PFSK-1 (cell line): Measurements from ENCODE around the gene CTNNA1.

Source experiments
- FOXP2 ChIP-seq: optimal IDR thresholded peaks from 2 replicates; pipeline ENCODE3; 2011; ENCODE audit warnings: borderline replicate concordance, control low read depth, inconsistent platforms; ENCODE audit not compliant: insufficient read depth; ENCODE audit errors: extremely low read length, extremely low read depth
- POLR2AphosphoS5 ChIP-seq: IDR thresholded peaks from 2 replicates; pipeline ENCODE4 v1.6.1; 2012; ENCODE audit warnings: low read depth, mild to moderate bottlenecking, control low read depth, low read length, moderate library complexity
- REST ChIP-seq, 2 experiments: IDR thresholded peaks; 2 replicates each; pipeline versions ENCODE4 v1.6.1 to v1.8.0; 2011 to 2012; ENCODE audit warnings: low read depth in 2 of 2, low read length in 2 of 2, control low read depth in 1 of 2, inconsistent platforms in 1 of 2, mild to moderate bottlenecking in 1 of 2, moderate library complexity in 1 of 2; ENCODE audit not compliant: insufficient read depth in 1 of 2
- SIN3A ChIP-seq: IDR thresholded peaks from 2 replicates; pipeline ENCODE4 v1.6.1; 2012; ENCODE audit warnings: mild to moderate bottlenecking, low read length, moderate library complexity, borderline replicate concordance; ENCODE audit not compliant: insufficient read depth
- TAF1 ChIP-seq: IDR thresholded peaks from 2 replicates; pipeline ENCODE4 v1.6.1; 2012; ENCODE audit warnings: low read length, control low read depth, borderline replicate concordance; ENCODE audit not compliant: insufficient read depth

The CTNNA1 gene

GRCh38 chr5:138979684-138980280 is 226.6 kb downstream of the CTNNA1 start:
- TF ChIP-seq REST (IDR thresholded peaks at IDR 0.05; ENCODE audit: insufficient read depth in 1 of 2, low read depth in 2 of 2, low read length in 2 of 2) (no peak), FOXP2 (no peak), TAF1 (no peak), SIN3A (no peak), POLR2AphosphoS5 (no peak)

- no peak for TF ChIP-seq POLR2AphosphoS5
- TF ChIP-seq SIN3A, result no peak
- TF ChIP-seq FOXP2, result no peak
- TF ChIP-seq TAF1, result no peak
- no peak for TF ChIP-seq REST (IDR thresholded peaks at IDR 0.05; ENCODE audit: insufficient read depth in 1 of 2, low read depth in 2 of 2, low read length in 2 of 2)
Observed at GRCh38 chr5:138980441-138980840, 227.2 kb downstream of the CTNNA1 start.

- no peak for TF ChIP-seq REST (IDR thresholded peaks at IDR 0.05; ENCODE audit: insufficient read depth in 1 of 2, low read depth in 2 of 2, low read length in 2 of 2)
- no peak for TF ChIP-seq POLR2AphosphoS5
- no peak for TF ChIP-seq FOXP2
- no peak for TF ChIP-seq SIN3A
- no peak for TF ChIP-seq TAF1
Observed at GRCh38 chr5:138981131-138981530, 227.9 kb downstream of the CTNNA1 start.

- no peak for TF ChIP-seq FOXP2
- TF ChIP-seq POLR2AphosphoS5, result no peak
- TF ChIP-seq SIN3A, result no peak
- TF ChIP-seq TAF1, result no peak
- TF ChIP-seq REST (IDR thresholded peaks at IDR 0.05; ENCODE audit: insufficient read depth in 1 of 2, low read depth in 2 of 2, low read length in 2 of 2), result no peak
Observed at GRCh38 chr5:138981586-138981985, 228.4 kb downstream of the CTNNA1 start.

DNA sequence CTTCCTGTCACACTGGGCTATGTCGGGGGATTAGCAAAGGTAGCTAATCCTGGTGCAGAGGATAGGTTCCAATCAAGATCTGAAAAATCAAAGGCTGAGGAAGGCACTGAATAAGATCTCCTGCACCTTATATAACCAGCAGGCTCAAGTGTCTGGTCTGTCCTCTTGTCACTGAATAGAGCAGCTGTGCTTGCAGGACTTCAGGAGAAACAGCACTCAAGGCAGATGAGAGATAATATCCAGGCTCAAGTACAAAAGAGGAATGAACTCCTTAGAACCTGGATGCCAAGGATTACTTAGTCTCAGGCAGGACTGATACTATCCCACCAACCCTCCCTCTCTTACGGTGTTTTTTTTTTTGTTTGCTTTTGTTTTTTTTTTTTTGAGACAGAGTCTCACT is 230.8 kb downstream of the CTNNA1 start:
- TF ChIP-seq FOXP2, result no peak
- TF ChIP-seq TAF1, result no peak
- TF ChIP-seq REST (IDR thresholded peaks at IDR 0.05; ENCODE audit: insufficient read depth in 1 of 2, low read depth in 2 of 2, low read length in 2 of 2), result no peak
- no peak for TF ChIP-seq SIN3A
- TF ChIP-seq POLR2AphosphoS5, result no peak
